ENCODE measurements around the gene FMO3. TPM values are rescaled to one million over a fixed set of nuclear protein-coding genes. Genes with fewer than 3 reads are reported as not detected.

FMO3 gene
- total RNA-seq, 1 donor from 2014 or later = not detected

- no peaks in the 10 kb centered on the region for H3K36me3 ChIP-seq (ENCODE audit: insufficient read depth, low read length)
- H3K79me2 ChIP-seq (ENCODE audit: insufficient read depth, low read length) = no peaks in the 10 kb centered on the region
- DNase-seq (ENCODE audit: low read depth) (no peak), FAIRE-seq (no peak)
- H3K4me2 ChIP-seq (ENCODE audit: low read length) = no peak overlapping the region
- no peak overlapping the region for H3K9ac ChIP-seq (ENCODE audit: low read length)
- H3K27me3 Mint-ChIP-seq (ENCODE audit: low read depth, unreplicated experiment) = no peaks in the 10 kb centered on the region
- H3K4me1 Mint-ChIP-seq (ENCODE audit: low read depth, unreplicated experiment) = no peaks in the 10 kb centered on the region
- no peak overlapping the region for H3K4me3 Mint-ChIP-seq (ENCODE audit: unreplicated experiment)
- no peaks in the 10 kb centered on the region for H3K36me3 Mint-ChIP-seq (ENCODE audit: low read depth, unreplicated experiment)
- no peak overlapping the region for H3K27ac Mint-ChIP-seq (ENCODE audit: unreplicated experiment)
- no peaks in the 10 kb centered on the region for H3K9me3 ChIP-seq (ENCODE audit: insufficient read depth, low read depth, low read length)
- H3K9me3 Mint-ChIP-seq (ENCODE audit: unreplicated experiment) = no peaks in the 10 kb centered on the region
- no peak for TF ChIP-seq EZH2 (IDR thresholded peaks at IDR 0.05; ENCODE audit: insufficient read depth, low read length)
- TF ChIP-seq, protein P1, sequence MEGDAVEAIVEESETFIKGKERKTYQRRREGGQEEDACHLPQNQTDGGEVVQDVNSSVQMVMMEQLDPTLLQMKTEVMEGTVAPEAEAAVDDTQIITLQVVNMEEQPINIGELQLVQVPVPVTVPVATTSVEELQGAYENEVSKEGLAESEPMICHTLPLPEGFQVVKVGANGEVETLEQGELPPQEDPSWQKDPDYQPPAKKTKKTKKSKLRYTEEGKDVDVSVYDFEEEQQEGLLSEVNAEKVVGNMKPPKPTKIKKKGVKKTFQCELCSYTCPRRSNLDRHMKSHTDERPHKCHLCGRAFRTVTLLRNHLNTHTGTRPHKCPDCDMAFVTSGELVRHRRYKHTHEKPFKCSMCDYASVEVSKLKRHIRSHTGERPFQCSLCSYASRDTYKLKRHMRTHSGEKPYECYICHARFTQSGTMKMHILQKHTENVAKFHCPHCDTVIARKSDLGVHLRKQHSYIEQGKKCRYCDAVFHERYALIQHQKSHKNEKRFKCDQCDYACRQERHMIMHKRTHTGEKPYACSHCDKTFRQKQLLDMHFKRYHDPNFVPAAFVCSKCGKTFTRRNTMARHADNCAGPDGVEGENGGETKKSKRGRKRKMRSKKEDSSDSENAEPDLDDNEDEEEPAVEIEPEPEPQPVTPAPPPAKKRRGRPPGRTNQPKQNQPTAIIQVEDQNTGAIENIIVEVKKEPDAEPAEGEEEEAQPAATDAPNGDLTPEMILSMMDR (IDR thresholded peaks at IDR 0.05; ENCODE audit: insufficient read depth, low read depth, low read length) = no peak
- no peaks in the 10 kb centered on the region for H4K20me1 ChIP-seq (ENCODE audit: insufficient read depth, low read length)
- H3K4me3 ChIP-seq (ENCODE audit: insufficient read depth, low read depth, low read length) = no peak overlapping the region
- H3K27ac ChIP-seq (ENCODE audit: low read depth, low read length) = no peak overlapping the region
- no peaks in the 10 kb centered on the region for H3K27me3 ChIP-seq (ENCODE audit: insufficient read depth, low read length)
- H3K4me1 ChIP-seq (ENCODE audit: insufficient read depth, low read length) = no peaks in the 10 kb centered on the region
- H2AFZ ChIP-seq (ENCODE audit: low read depth, low read length) = no peak overlapping the region
Measured at GRCh38 chr1:171119648-171120047, 28.9 kb downstream of the FMO3 start.

DNA sequence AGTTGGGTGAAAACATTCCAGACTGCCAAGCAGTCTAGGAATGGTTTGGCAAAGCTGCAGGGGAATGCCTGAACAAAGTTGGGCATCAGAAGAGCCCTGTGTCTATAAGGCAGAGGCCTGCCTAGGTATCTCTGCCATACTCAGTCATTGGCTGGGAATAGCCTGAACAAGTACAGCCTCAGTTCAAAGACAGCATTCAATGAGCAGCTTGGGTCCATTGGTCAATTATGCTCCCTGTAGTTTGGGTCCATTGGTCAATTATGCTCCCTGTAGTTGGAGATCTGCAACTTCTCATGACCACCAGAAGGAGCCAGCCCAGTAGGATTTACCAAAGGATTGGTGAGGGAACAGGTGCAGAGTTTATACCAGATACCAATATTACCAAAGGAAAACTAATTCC is 31.6 kb downstream of the FMO3 start:
- TF ChIP-seq EZH2 (IDR thresholded peaks at IDR 0.05; ENCODE audit: insufficient read depth, low read length) = no peak
- TF ChIP-seq, protein P1 (IDR thresholded peaks at IDR 0.05; ENCODE audit: insufficient read depth, low read depth, low read length) = no peak
- no peaks in the 10 kb centered on the region for H3K27me3 Mint-ChIP-seq (ENCODE audit: low read depth, unreplicated experiment)
- H3K27ac Mint-ChIP-seq (ENCODE audit: unreplicated experiment) = no peak overlapping the region
- no peak for FAIRE-seq
- Histone ChIP-seq H4K20me1 (ENCODE audit: insufficient read depth, low read length) (no peaks in the 10 kb centered on the region), H3K27me3 (ENCODE audit: insufficient read depth, low read length) (no peaks in the 10 kb centered on the region), H3K4me3 (ENCODE audit: insufficient read depth, low read depth, low read length) (no peak overlapping the region), H3K27ac (ENCODE audit: low read depth, low read length) (no peak overlapping the region), H3K4me1 (ENCODE audit: insufficient read depth, low read length) (no peaks in the 10 kb centered on the region), H3K9me3 (ENCODE audit: insufficient read depth, low read depth, low read length) (no peaks in the 10 kb centered on the region), H3K4me2 (ENCODE audit: low read length) (no peak overlapping the region), H2AFZ (ENCODE audit: low read depth, low read length) (no peak overlapping the region), H3K79me2 (ENCODE audit: insufficient read depth, low read length) (no peaks in the 10 kb centered on the region), H3K9ac (ENCODE audit: low read length) (no peak overlapping the region), H3K36me3 (ENCODE audit: insufficient read depth, low read length) (no peaks in the 10 kb centered on the region)
- H3K4me3 Mint-ChIP-seq (ENCODE audit: unreplicated experiment) = no peak overlapping the region
- no peaks in the 10 kb centered on the region for H3K4me1 Mint-ChIP-seq (ENCODE audit: low read depth, unreplicated experiment)
- no peaks in the 10 kb centered on the region for H3K9me3 Mint-ChIP-seq (ENCODE audit: unreplicated experiment)
- H3K36me3 Mint-ChIP-seq (ENCODE audit: low read depth, unreplicated experiment) = no peaks in the 10 kb centered on the region
- DNase-seq (ENCODE audit: low read depth) = no peak

- Mint-ChIP-seq H3K27ac (ENCODE audit: unreplicated experiment) (no peak overlapping the region), H3K4me3 (ENCODE audit: unreplicated experiment) (no peak overlapping the region), H3K27me3 (ENCODE audit: low read depth, unreplicated experiment) (no peaks in the 10 kb centered on the region), H3K36me3 (ENCODE audit: low read depth, unreplicated experiment) (no peaks in the 10 kb centered on the region), H3K4me1 (ENCODE audit: low read depth, unreplicated experiment) (no peaks in the 10 kb centered on the region), H3K9me3 (ENCODE audit: unreplicated experiment) (no peaks in the 10 kb centered on the region)
- Histone ChIP-seq H4K20me1 (ENCODE audit: insufficient read depth, low read length) (no peaks in the 10 kb centered on the region), H3K36me3 (ENCODE audit: insufficient read depth, low read length) (no peaks in the 10 kb centered on the region), H3K4me2 (ENCODE audit: low read length) (no peak overlapping the region), H3K4me3 (ENCODE audit: insufficient read depth, low read depth, low read length) (no peak overlapping the region), H2AFZ (ENCODE audit: low read depth, low read length) (no peak overlapping the region), H3K9ac (ENCODE audit: low read length) (no peak overlapping the region), H3K27ac (ENCODE audit: low read depth, low read length) (no peak overlapping the region), H3K4me1 (ENCODE audit: insufficient read depth, low read length) (peaks cover 2% of the 10 kb centered on the region), H3K9me3 (ENCODE audit: insufficient read depth, low read depth, low read length) (no peaks in the 10 kb centered on the region), H3K27me3 (ENCODE audit: insufficient read depth, low read length) (no peaks in the 10 kb centered on the region), H3K79me2 (ENCODE audit: insufficient read depth, low read length) (no peaks in the 10 kb centered on the region)
- no peak for FAIRE-seq
- no peak for DNase-seq (ENCODE audit: low read depth)
- no peak for TF ChIP-seq EZH2 (IDR thresholded peaks at IDR 0.05; ENCODE audit: insufficient read depth, low read length)
- TF ChIP-seq, protein P1 (IDR thresholded peaks at IDR 0.05; ENCODE audit: insufficient read depth, low read depth, low read length) = no peak
Measured at GRCh38 chr1:171122893-171123292, 32.2 kb downstream of the FMO3 start.
